ENCODE data around the gene TPSAB1. TPM values are rescaled to one million over a fixed set of nuclear protein-coding genes. Genes with fewer than 3 reads are reported as not detected.
A peak's percentile ranks its signal among the peaks of the same experiment; 100 is the strongest.
"Not testable (repeated sequence)": the region's sequence is repeated elsewhere in the genome, so short reads cannot be mapped to it uniquely, and the experiment has no call there.

The TPSAB1 gene
- total RNA-seq, 1 experiment from 2014 or later: not detected

GRCh38 chr16:1232049-1232748 lies 8.3 kb upstream of the TPSAB1 start:
- CTCF ChIA-PET; H3F3A ChIP-seq (ENCODE audit: low read length, unreplicated experiment); H3K9me3 ChIP-seq (ENCODE audit: low read length); H3K27me3 ChIP-seq (ENCODE audit: low read length); H4K20me1 ChIP-seq (ENCODE audit: low read length); H2AFZ ChIP-seq (ENCODE audit: low read length); DNase-seq; H3K4me3 ChIP-seq (ENCODE audit: low read length); H3K36me3 ChIP-seq (ENCODE audit: low read depth, low read length); H3K27ac ChIP-seq (ENCODE audit: low read length); H3K9ac ChIP-seq (ENCODE audit: low read length); BruUV-seq (replicated peaks); intact Hi-C loops (cut with micrococcal nuclease); H3K79me2 ChIP-seq (ENCODE audit: low read length); H3K4me2 ChIP-seq (ENCODE audit: low read length); H3K9me2 ChIP-seq (replicated peaks; ENCODE audit: low read length); POLR2A ChIA-PET (ENCODE audit: unreplicated experiment); H3K4me1 ChIP-seq (ENCODE audit: insufficient read depth, low read length): not testable (repeated sequence)
- peak; percentile 80 for ATAC-seq

- H3K4me1 ChIP-seq (ENCODE audit: insufficient read depth, low read length); H3K4me3 ChIP-seq (ENCODE audit: low read length); H3F3A ChIP-seq (ENCODE audit: low read length, unreplicated experiment); H3K4me2 ChIP-seq (ENCODE audit: low read length); H3K27ac ChIP-seq (ENCODE audit: low read length); intact Hi-C loops (cut with micrococcal nuclease); H2AFZ ChIP-seq (ENCODE audit: low read length); H3K79me2 ChIP-seq (ENCODE audit: low read length); H3K9ac ChIP-seq (ENCODE audit: low read length); DNase-seq; H3K36me3 ChIP-seq (ENCODE audit: low read depth, low read length); H3K9me2 ChIP-seq (replicated peaks; ENCODE audit: low read length); H4K20me1 ChIP-seq (ENCODE audit: low read length); POLR2A ChIA-PET (ENCODE audit: unreplicated experiment); CTCF ChIA-PET; BruUV-seq (replicated peaks); H3K9me3 ChIP-seq (ENCODE audit: low read length); H3K27me3 ChIP-seq (ENCODE audit: low read length): not testable (repeated sequence)
- peak; percentile 37 for ATAC-seq
These were observed 3.8 kb upstream of the TPSAB1 start for GRCh38 chr16:1236659-1237058.

- CTCF ChIA-PET: no interaction called here
- TF ChIP-seq EZH2phosphoT487 (IDR thresholded peaks at IDR 0.05; ENCODE audit: borderline replicate concordance, low read length): no peak
- TF ChIP-seq EZH2 (IDR thresholded peaks at IDR 0.05; ENCODE audit: low read length, unreplicated experiment): no peak
- no peak for TF ChIP-seq CTCF (conservative IDR thresholded peaks at IDR 0.05; ENCODE audit: low read depth, low read length)
- H2AFZ ChIP-seq (ENCODE audit: low read length): no peak overlapping the region
- intact Hi-C loops (cut with micrococcal nuclease): no loop called here
- DNase-seq: no peak
- no peak for ATAC-seq
- H3K4me1 ChIP-seq (ENCODE audit: insufficient read depth, low read length): no peaks in the 10 kb centered on the region
- H3K27ac ChIP-seq (ENCODE audit: low read length): no peak overlapping the region
- no peak overlapping the region for H3K9ac ChIP-seq (ENCODE audit: low read length)
- H3K27me3 ChIP-seq (ENCODE audit: low read length): no peaks in the 10 kb centered on the region
- H3K9me3 ChIP-seq (ENCODE audit: low read length): no peaks in the 10 kb centered on the region
- H4K20me1 ChIP-seq (ENCODE audit: low read length): no peaks in the 10 kb centered on the region
- no peaks in the 10 kb centered on the region for H3F3A ChIP-seq (ENCODE audit: low read length, unreplicated experiment)
- H3K4me2 ChIP-seq (ENCODE audit: low read length): no peak overlapping the region
- no peaks in the 10 kb centered on the region for H3K36me3 ChIP-seq (ENCODE audit: low read depth, low read length)
- H3K4me3 ChIP-seq (ENCODE audit: low read length): no peak overlapping the region
- no peaks in the 10 kb centered on the region for H3K9me2 ChIP-seq (replicated peaks; ENCODE audit: low read length)
- POLR2A ChIA-PET (ENCODE audit: unreplicated experiment): no interaction called here
- no peaks in the 10 kb centered on the region for H3K79me2 ChIP-seq (ENCODE audit: low read length)
- no TSS peak for BruUV-seq (replicated peaks)
These were observed 2.5 kb upstream of the TPSAB1 start for GRCh38 chr16:1237990-1238389.

- H4K20me1 ChIP-seq (ENCODE audit: low read length); H3K79me2 ChIP-seq (ENCODE audit: low read length); H3K27me3 ChIP-seq (ENCODE audit: low read length); POLR2A ChIA-PET (ENCODE audit: unreplicated experiment); H3K36me3 ChIP-seq (ENCODE audit: low read depth, low read length); H2AFZ ChIP-seq (ENCODE audit: low read length); DNase-seq; BruUV-seq (replicated peaks); H3K4me1 ChIP-seq (ENCODE audit: insufficient read depth, low read length); H3F3A ChIP-seq (ENCODE audit: low read length, unreplicated experiment); CTCF ChIA-PET; H3K9me3 ChIP-seq (ENCODE audit: low read length); H3K4me2 ChIP-seq (ENCODE audit: low read length); H3K9me2 ChIP-seq (replicated peaks; ENCODE audit: low read length); H3K9ac ChIP-seq (ENCODE audit: low read length); H3K4me3 ChIP-seq (ENCODE audit: low read length); H3K27ac ChIP-seq (ENCODE audit: low read length); intact Hi-C loops (cut with micrococcal nuclease): not testable (repeated sequence)
- ATAC-seq: peak; percentile 56
These were observed 1.6 kb upstream of the TPSAB1 start for GRCh38 chr16:1238909-1239308.

GRCh38 chr16:1239575-1239974 lies 930 bp upstream of the TPSAB1 start:
- H3K4me1 ChIP-seq (ENCODE audit: insufficient read depth, low read length); H3K4me2 ChIP-seq (ENCODE audit: low read length); H3K27ac ChIP-seq (ENCODE audit: low read length); intact Hi-C loops (cut with micrococcal nuclease); H2AFZ ChIP-seq (ENCODE audit: low read length); H3K79me2 ChIP-seq (ENCODE audit: low read length); DNase-seq; H3K4me3 ChIP-seq (ENCODE audit: low read length); H3K27me3 ChIP-seq (ENCODE audit: low read length); ATAC-seq; H3K36me3 ChIP-seq (ENCODE audit: low read depth, low read length); H4K20me1 ChIP-seq (ENCODE audit: low read length); H3K9me2 ChIP-seq (replicated peaks; ENCODE audit: low read length); POLR2A ChIA-PET (ENCODE audit: unreplicated experiment); BruUV-seq (replicated peaks); H3K9ac ChIP-seq (ENCODE audit: low read length); H3F3A ChIP-seq (ENCODE audit: low read length, unreplicated experiment); CTCF ChIA-PET; H3K9me3 ChIP-seq (ENCODE audit: low read length): not testable (repeated sequence)

GRCh38 chr16:1241081-1241480 lies 576 bp downstream of the TPSAB1 start:
- H3K4me2 ChIP-seq (ENCODE audit: low read length); H2AFZ ChIP-seq (ENCODE audit: low read length); intact Hi-C loops (cut with micrococcal nuclease); H3K27ac ChIP-seq (ENCODE audit: low read length); H4K20me1 ChIP-seq (ENCODE audit: low read length); H3K9me2 ChIP-seq (replicated peaks; ENCODE audit: low read length); H3K4me1 ChIP-seq (ENCODE audit: insufficient read depth, low read length); BruUV-seq (replicated peaks); H3K36me3 ChIP-seq (ENCODE audit: low read depth, low read length); CTCF ChIA-PET; POLR2A ChIA-PET (ENCODE audit: unreplicated experiment); ATAC-seq; H3K9ac ChIP-seq (ENCODE audit: low read length); H3K27me3 ChIP-seq (ENCODE audit: low read length); H3K79me2 ChIP-seq (ENCODE audit: low read length); DNase-seq; H3K4me3 ChIP-seq (ENCODE audit: low read length); H3K9me3 ChIP-seq (ENCODE audit: low read length); H3F3A ChIP-seq (ENCODE audit: low read length, unreplicated experiment): not testable (repeated sequence)

Measured in PC-3 (cell line).